SK-N-SH treated with all-trans-retinoic acid at 6 μM for 48 hours (cell line): ENCODE measurements around the gene ADARB2.

Source experiments
- ATAC-seq: fragments of 200-7000 bp; cut with Tn5 transposase; 3 replicates; pipeline ENCODE4 v1.9.1; 2020; ENCODE audit warnings: mild to moderate bottlenecking, moderate library complexity
- ARNTL ChIP-seq: fragments of 450-650 bp; formaldehyde crosslinking; IDR thresholded peaks from 2 replicates; pipeline ENCODE4 v1.5.0; 2020; ENCODE audit warnings: low read depth, mild to moderate bottlenecking, moderate library complexity, borderline replicate concordance
- BACH2 ChIP-seq: fragments of 250-450 bp; sonication (Bioruptor Pico); IDR thresholded peaks from 2 replicates; pipeline ENCODE4 v1.9.0; 2021; ENCODE audit warnings: mild to moderate bottlenecking, borderline replicate concordance
- CREB5 ChIP-seq: fragments of 250-450 bp; sonication (Bioruptor Pico); IDR thresholded peaks from 2 replicates; pipeline ENCODE4 v1.5.1; 2020; ENCODE audit warnings: low read depth, mild to moderate bottlenecking, moderate library complexity
- CSDC2 ChIP-seq: fragments of 250-450 bp; sonication (Bioruptor Pico); IDR thresholded peaks from 2 replicates; pipeline ENCODE4 v1.5.0; 2020; ENCODE audit warnings: mild to moderate bottlenecking, moderate library complexity
- CSRNP3 ChIP-seq: fragments of 250-450 bp; sonication (Bioruptor Pico); IDR thresholded peaks from 2 replicates; pipeline ENCODE4 v1.5.1; 2021; ENCODE audit warnings: mild to moderate bottlenecking, moderate library complexity
- ESRRG ChIP-seq: fragments of 250-450 bp; sonication (Bioruptor Pico); IDR thresholded peaks from 2 replicates; pipeline ENCODE4 v1.6.1; 2021; ENCODE audit warnings: mild to moderate bottlenecking
- GLIS3 ChIP-seq: fragments of 250-450 bp; sonication (Bioruptor Pico); IDR thresholded peaks from 2 replicates; pipeline ENCODE4 v1.5.0; 2020; ENCODE audit warnings: mild to moderate bottlenecking, moderate library complexity
- ISL1 ChIP-seq: fragments of 250-450 bp; sonication (Bioruptor Pico); IDR thresholded peaks from 2 replicates; pipeline ENCODE4 v2.1.2; 2022; ENCODE audit warnings: mild to moderate bottlenecking, moderate library complexity
- OSR1 ChIP-seq: fragments of 250-450 bp; sonication (Bioruptor Pico); IDR thresholded peaks from 2 replicates; pipeline ENCODE4 v1.8.0; 2022; ENCODE audit warnings: moderate library complexity, mild to moderate bottlenecking, inconsistent platforms
- PATZ1 ChIP-seq: fragments of 250-450 bp; sonication (Bioruptor Pico); IDR thresholded peaks from 2 replicates; pipeline ENCODE4 v1.8.0; 2020; ENCODE audit warnings: mild to moderate bottlenecking, moderate library complexity, borderline replicate concordance
- POU6F1 ChIP-seq: fragments of 250-450 bp; sonication (Bioruptor Pico); IDR thresholded peaks from 2 replicates; pipeline ENCODE4 v1.8.0; 2021; ENCODE audit warnings: low read depth, mild to moderate bottlenecking, moderate library complexity, borderline replicate concordance
- PPARA ChIP-seq: fragments of 250-450 bp; sonication (Bioruptor Pico); IDR thresholded peaks from 2 replicates; pipeline ENCODE4 v1.5.0; 2020; ENCODE audit warnings: mild to moderate bottlenecking, borderline replicate concordance
- RARB ChIP-seq: fragments of 250-450 bp; sonication (Bioruptor Pico); IDR thresholded peaks from 2 replicates; pipeline ENCODE4 v1.8.0; 2021; ENCODE audit warnings: mild to moderate bottlenecking, moderate library complexity
- SNAI2 ChIP-seq: fragments of 250-450 bp; sonication (Bioruptor Pico); IDR thresholded peaks from 2 replicates; pipeline ENCODE4 v1.5.0; 2020; ENCODE audit warnings: mild to moderate bottlenecking, moderate library complexity
- TCF4 ChIP-seq: fragments of 250-450 bp; sonication (Bioruptor Pico); IDR thresholded peaks from 2 replicates; pipeline ENCODE4 v1.8.0; 2021; ENCODE audit warnings: mild to moderate bottlenecking, moderate library complexity, borderline replicate concordance
- TOX ChIP-seq: fragments of 250-450 bp; sonication (Bioruptor Pico); IDR thresholded peaks from 2 replicates; pipeline ENCODE4 v1.8.0; 2021; ENCODE audit warnings: mild to moderate bottlenecking, moderate library complexity, borderline replicate concordance
- ZC3H10 ChIP-seq: fragments of 250-450 bp; sonication (Bioruptor Pico); IDR thresholded peaks from 2 replicates; pipeline ENCODE4 v1.5.1; 2021; ENCODE audit warnings: mild to moderate bottlenecking, moderate library complexity
- ZFP3 ChIP-seq: fragments of 250-450 bp; sonication (Bioruptor Pico); IDR thresholded peaks from 2 replicates; pipeline ENCODE4 v1.5.0; 2020; ENCODE audit warnings: mild to moderate bottlenecking, moderate library complexity
- ZFP30 ChIP-seq: fragments of 450-650 bp; formaldehyde crosslinking; IDR thresholded peaks from 2 replicates; pipeline ENCODE4 v1.5.0; 2022; ENCODE audit warnings: mild to moderate bottlenecking, moderate library complexity
- ZNF565 ChIP-seq: fragments of 450-650 bp; formaldehyde crosslinking; conservative IDR thresholded peaks from 2 replicates; pipeline ENCODE4 v1.5.0; 2020; ENCODE audit warnings: low read depth, mild to moderate bottlenecking, moderate library complexity
- ZNF70 ChIP-seq: fragments of 450-650 bp; formaldehyde crosslinking; IDR thresholded peaks from 2 replicates; pipeline ENCODE4 v1.5.0; 2020; ENCODE audit warnings: mild to moderate bottlenecking, moderate library complexity
- ZNF8 ChIP-seq: fragments of 450-650 bp; formaldehyde crosslinking; IDR thresholded peaks from 2 replicates; pipeline ENCODE4 v1.5.0; 2020; ENCODE audit warnings: mild to moderate bottlenecking, moderate library complexity

Gene ADARB2

DNA sequence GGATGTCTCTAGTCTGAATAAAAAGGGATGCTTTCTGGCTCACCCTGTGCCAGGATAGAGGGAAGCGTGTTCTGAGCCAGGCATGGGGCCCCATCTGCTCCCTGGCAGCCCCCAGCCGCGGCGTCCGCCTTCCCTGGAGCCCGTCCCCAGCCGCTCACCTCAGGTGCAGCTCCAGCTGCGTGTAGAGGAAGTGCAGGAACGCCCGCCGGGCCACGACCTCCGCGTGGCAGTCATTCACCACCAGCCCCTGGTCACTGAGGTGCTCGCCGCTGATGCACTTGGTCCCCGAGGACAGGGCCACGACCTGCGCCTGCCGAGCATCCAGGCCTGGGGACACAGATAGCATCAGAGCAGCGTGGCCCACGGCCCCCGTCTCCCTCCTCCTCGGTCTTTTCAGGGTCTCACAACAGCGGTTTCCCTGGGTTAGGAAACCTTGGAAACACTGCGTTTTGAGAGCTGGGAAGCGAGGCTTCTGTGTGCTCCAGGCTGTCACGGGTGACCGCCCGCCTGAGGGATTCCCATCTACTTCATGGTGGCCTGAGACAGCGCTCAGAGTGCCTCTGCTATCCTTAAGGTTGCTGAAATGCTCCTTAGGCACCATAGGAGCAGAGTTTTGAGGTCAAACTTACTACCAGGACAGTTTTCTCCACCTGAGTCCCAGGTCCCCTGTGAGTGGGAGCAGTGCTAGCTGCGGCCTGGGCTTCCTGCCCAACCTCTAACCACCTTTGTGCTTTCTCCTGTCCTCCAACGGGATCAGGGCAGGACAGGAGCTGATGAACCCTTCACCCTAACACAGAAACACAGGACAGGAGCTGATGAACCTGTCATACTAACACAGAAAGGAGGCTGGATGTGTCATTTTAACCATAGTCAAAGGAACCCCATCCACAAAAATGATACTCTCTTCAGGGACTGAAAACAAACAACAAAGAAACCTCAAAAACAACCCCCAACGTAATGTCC is 495.1 kb downstream of the ADARB2 start:
- TF ChIP-seq ZFP3 (CRISPR knock-in tag) (no peak), PATZ1 (CRISPR knock-in tag) (no peak), TOX (no peak)
- TF ChIP-seq, all 23 proteins: peak for 0
- no peak for ATAC-seq

GRCh38 chr10:1241322-1241890 is 495.9 kb downstream of the ADARB2 start:
- ATAC-seq: no peak
- no peak for TF ChIP-seq CREB5 (CRISPR knock-in tag)

DNA sequence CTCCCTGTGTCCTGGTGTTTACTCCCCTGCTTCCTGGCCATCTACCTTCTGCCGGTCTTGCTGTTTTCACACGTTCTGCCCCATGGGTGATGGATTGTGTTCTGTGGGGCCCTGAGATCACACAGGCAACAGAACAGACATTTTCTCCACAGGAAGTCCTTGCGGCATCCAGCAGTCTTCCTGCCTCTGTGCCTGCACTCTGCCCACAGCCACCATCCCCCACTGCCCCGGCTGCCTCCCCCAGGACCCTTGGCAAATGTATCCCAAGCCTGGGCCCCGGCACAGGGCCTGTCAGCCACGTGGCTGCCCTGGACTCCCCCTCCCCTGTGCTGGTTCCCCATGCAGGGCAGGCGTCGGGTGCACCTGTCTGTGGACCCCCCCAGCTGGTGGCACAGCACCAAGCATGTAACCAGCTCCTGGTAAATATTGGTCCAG is 497.0 kb downstream of the ADARB2 start:
- no peak for TF ChIP-seq SNAI2
- no peak for TF ChIP-seq PATZ1 (CRISPR knock-in tag)
- no peak for TF ChIP-seq ZNF8 (CRISPR knock-in tag)
- no peak for TF ChIP-seq ESRRG (CRISPR knock-in tag)
- no peak for TF ChIP-seq CREB5 (CRISPR knock-in tag)
- no peak for TF ChIP-seq ZFP3 (CRISPR knock-in tag)
- TF ChIP-seq ZC3H10: no peak
- TF ChIP-seq ZNF565 (CRISPR knock-in tag): no peak
- no peak for TF ChIP-seq PPARA (CRISPR knock-in tag)
- no peak for TF ChIP-seq ZNF70 (CRISPR knock-in tag)
- no peak for TF ChIP-seq TCF4
- no peak for TF ChIP-seq ISL1 (CRISPR knock-in tag)
- TF ChIP-seq BACH2 (CRISPR knock-in tag): no peak
- no peak for TF ChIP-seq RARB (CRISPR knock-in tag)
- no peak for TF ChIP-seq POU6F1 (CRISPR knock-in tag)
- TF ChIP-seq OSR1 (CRISPR knock-in tag): no peak
- TF ChIP-seq ARNTL (CRISPR knock-in tag): no peak
- no peak for TF ChIP-seq GLIS3 (CRISPR knock-in tag)
- TF ChIP-seq TOX: no peak
- no peak for ATAC-seq

- no peak for ATAC-seq
- TF ChIP-seq BACH2 (CRISPR knock-in tag) (no peak), ZFP30 (CRISPR knock-in tag) (no peak), CSDC2 (CRISPR knock-in tag) (no peak), ISL1 (CRISPR knock-in tag) (no peak), CSRNP3 (no peak), POU6F1 (CRISPR knock-in tag) (no peak)
Observed at GRCh38 chr10:1233031-1233430, 504.3 kb downstream of the ADARB2 start.
